Measurements from ENCODE around the gene PTCHD4.

The PTCHD4 gene

DNA sequence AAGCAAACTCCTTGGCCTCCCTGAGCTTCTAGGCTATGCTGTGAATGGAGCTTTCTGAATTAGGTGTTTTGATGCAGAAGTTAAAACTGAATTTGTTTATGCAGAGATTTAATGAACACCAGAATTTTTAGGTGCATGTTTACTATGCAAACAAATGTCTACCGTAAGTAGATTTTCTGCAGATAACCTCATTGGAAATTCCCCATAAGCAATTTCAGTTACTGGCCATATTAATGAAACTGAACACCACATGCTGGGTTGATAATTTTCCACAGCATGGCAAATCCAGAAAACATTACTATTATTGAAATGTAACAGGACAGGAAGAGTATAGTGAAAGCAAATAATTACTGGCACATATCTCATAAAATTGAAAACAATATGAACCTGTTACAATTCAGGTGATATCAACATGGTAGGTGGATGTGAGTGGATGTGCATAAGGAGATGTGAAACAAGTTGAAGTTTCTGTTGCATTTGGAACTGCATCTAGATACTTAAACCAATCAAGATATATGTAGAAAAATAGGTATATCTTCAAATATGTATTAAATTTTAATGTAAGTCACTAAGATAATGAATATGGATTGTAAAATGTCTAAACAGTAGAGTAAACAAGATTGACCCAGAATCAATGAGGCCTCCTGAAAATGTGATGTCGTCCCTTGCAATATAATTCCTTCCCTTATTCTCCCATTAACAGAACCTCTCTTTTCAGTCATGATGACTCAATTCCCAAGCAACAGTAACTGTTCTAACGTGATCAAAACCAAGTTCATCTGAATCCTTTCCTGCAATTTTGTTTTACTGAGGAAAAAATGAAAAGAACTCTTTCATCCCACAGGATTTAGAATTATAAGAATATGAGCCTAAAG is 11.0 kb downstream of the PTCHD4 start:
- peak; percentile 69 for DNase-seq (ENCODE audit: low spot score)

DNA sequence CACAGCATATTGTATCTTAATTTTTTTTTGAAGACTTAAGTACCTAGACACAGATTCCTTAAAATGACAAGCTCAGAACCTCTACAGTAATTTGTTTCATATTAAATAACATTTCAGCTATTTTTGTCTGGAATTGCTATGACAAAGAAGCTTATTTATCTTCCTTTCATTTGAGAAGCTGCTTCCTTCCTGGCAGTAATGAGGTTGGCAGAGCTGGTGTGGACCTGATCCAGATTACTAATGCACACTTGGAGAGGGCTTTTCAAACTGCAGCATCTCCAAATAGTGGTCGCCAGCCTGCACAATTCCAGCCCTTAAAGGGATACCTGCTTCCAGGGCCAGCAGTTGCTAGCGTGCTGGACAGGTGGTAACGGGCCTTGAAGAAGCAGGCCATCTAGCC is 12.1 kb downstream of the PTCHD4 start:
- DNase-seq (ENCODE audit: low spot score), result peak; percentile 70

DNA sequence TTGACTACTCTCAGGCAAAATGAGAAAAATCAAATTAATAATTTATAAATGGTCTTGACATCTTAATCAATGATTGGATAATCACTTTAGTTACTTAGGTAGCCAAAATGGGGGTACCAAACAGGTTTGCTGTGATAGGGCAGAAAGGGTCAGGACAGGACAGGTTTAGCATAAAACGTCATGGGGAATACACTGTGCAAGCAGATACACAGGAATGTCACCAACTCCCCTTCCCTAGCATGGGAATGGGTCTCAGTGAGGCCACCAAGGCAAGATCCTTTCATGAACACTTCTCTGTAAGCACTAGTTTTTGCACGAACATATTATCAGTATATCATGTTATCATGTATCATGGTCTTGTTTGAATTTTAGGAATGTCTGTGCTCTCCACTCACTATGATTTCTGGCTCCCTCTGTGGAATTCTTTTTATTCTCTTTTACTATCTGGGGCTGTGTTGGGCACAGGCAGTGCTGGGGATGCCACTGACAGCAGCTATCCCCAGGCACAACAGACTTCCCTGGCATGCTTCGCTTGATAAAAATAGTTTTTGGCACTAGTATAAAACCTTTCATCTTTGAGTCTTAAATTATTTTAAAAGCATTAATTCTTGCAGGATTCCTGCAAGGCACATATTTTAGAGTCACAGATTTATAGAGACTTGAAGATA is 18.3 kb downstream of the PTCHD4 start:
- no peak for DNase-seq (ENCODE audit: low spot score)

- DNase-seq (ENCODE audit: low spot score), result no peak
Measured at GRCh38 chr6:48090546-48090945, 20.5 kb downstream of the PTCHD4 start.

DNA sequence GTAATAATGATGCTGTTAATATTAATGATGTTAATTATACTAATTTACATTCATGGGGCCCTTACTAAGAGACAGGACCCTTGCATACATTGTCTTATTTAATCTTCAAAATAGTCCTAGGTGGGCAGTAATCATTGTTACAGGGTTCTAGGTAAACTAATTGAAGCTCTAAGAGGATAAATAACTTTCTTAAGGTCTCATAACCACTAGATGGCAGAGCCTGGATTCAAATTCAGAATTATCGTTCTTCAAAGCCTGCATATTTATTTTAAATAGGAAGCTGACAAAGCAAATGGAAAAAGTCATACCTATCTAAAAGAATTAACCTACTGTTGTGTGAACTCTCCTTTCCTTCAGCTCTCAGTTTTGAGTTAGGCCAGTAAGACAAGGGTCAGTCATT is 23.5 kb downstream of the PTCHD4 start:
- DNase-seq (ENCODE audit: low spot score), result peak; percentile 18

- no peak for DNase-seq (ENCODE audit: low spot score)
Measured at GRCh38 chr6:48086187-48086586, 24.8 kb downstream of the PTCHD4 start.

DNA sequence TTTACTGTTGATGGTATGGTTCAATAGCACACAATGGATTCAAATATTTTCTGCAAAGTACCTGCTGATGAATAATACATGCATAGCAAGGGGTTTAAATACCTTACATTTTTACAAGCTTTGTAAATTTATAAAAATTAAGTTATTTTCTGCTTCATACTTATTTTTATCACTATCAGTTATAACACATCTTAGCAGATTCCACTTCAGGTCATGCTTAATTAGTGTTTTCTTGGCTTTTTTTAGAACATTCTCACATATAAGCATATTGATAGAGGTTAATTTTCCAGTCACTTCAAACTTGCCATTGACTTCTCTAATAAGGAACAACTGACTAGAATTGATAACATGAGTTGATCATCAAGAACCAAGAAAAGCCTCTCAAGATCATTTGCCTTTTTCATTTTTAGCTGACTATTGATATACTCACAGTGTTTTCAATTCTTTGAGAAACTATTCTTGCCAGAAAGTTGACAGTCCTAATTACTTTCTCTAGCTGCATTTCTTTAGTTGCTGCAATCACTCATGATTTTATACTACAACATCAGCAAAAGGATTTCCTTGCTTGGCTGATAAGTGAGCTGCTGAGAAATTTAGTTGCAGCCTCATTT is 25.8 kb downstream of the PTCHD4 start:
- no peak for DNase-seq (ENCODE audit: low spot score)

GRCh38 chr6:48084201-48084600 is 26.8 kb downstream of the PTCHD4 start:
- DNase-seq (ENCODE audit: low spot score), result no peak

GRCh38 chr6:48080227-48081009 is 30.6 kb downstream of the PTCHD4 start:
- DNase-seq (ENCODE audit: low spot score), result no peak

GRCh38 chr6:48078120-48078519 is 32.9 kb downstream of the PTCHD4 start:
- DNase-seq (ENCODE audit: low spot score), result no peak

DNA sequence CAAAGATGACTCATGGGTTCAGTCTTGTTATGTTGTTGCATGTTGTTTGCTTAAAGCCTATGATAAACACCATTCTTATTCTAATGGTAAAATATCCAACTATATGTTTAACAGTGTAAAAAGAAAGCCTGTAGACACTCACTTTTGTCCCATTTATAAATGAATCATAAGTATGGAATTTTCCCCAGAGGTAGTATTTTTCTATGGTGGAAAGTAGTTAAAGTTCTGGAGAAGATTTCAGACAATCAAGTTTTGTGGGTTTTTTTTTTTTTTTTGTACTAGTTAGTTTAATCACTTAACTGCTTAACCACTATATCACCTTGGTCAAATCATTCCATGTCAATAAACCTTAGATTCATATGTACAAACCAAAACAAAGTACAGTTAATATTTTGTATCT is 35.8 kb downstream of the PTCHD4 start:
- DNase-seq (ENCODE audit: low spot score), result no peak

- DNase-seq (ENCODE audit: low spot score), result no peak
Measured at GRCh38 chr6:48073976-48074767, 36.8 kb downstream of the PTCHD4 start.

DNA sequence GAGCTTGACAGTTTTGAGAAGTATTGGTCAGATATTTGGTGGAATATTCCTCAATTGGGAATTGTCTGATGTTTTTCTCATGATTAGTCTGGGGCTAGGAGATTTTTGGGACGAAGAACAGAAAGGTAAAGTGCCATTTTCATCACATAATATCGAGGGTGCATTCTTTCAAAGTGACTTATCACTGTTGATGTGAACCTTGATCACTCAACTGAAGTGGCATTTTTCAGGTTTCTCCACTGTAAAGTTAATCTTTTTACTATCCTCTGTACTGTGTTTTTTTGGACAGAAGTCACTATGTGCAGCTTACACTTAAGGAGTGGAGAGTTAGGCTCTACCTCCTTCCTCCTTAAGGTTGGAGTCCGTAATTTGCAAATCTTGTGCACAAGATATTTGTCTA is 39.2 kb downstream of the PTCHD4 start:
- DNase-seq (ENCODE audit: low spot score), result no peak

- no peak for DNase-seq (ENCODE audit: low spot score)
Measured at GRCh38 chr6:48069280-48069679, 41.7 kb downstream of the PTCHD4 start.

GRCh38 chr6:48068278-48069251 is 42.4 kb downstream of the PTCHD4 start:
- no peak for DNase-seq (ENCODE audit: low spot score)

DNA sequence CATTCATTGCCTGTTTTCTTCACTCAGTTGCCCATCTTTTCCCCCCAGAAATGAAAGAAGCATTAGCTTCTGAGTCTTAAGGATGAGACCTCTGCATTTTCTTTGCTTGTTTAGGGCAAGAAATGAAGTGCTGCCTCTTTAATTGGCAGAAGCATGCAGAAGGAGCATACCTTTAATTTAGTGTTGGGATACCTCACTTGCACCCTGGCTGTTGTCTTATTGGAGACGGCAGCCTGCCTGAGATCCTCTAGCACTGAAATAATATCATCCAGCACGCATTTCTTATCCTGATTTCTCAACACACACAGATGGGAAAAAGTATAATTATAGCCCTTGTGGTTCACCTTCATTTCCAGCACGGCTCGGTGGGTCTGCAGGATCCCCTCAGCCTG is 43.1 kb downstream of the PTCHD4 start:
- DNase-seq (ENCODE audit: low spot score), result no peak

- no peak for DNase-seq (ENCODE audit: low spot score)
Measured at GRCh38 chr6:48067148-48067712, 43.8 kb downstream of the PTCHD4 start.

GRCh38 chr6:48061265-48061990 is 49.6 kb downstream of the PTCHD4 start:
- peak; percentile 85 for DNase-seq (ENCODE audit: low spot score)

All from COLO829 (cell line).